ENCODE data around the gene KLHL7. TPM values are rescaled to one million over a fixed set of nuclear protein-coding genes. Genes with fewer than 3 reads are reported as not detected.

Gene KLHL7
- total RNA-seq, 1 donor from 2014 or later: 1.2 TPM

GRCh38 chr7:23133797-23134196 lies 28.2 kb downstream of the KLHL7 start:
- no peak overlapping the region for H3K4me3 ChIP-seq
- no peak for TF ChIP-seq CTCF (IDR thresholded peaks at IDR 0.05)
- no peaks in the 10 kb centered on the region for H3K27me3 ChIP-seq
- DNase-seq (ENCODE audit: low spot score in 2 of 2): no peak
- no peaks in the 10 kb centered on the region for H3K9me3 ChIP-seq
- H3K4me1 ChIP-seq: no peaks in the 10 kb centered on the region
- intact Hi-C loops (cut with DNase I): no loop called here
- H3K36me3 ChIP-seq: peaks cover 0 to 5% of the 10 kb centered on the region in 2 donors
- no peak overlapping the region for H3K27ac ChIP-seq

DNA sequence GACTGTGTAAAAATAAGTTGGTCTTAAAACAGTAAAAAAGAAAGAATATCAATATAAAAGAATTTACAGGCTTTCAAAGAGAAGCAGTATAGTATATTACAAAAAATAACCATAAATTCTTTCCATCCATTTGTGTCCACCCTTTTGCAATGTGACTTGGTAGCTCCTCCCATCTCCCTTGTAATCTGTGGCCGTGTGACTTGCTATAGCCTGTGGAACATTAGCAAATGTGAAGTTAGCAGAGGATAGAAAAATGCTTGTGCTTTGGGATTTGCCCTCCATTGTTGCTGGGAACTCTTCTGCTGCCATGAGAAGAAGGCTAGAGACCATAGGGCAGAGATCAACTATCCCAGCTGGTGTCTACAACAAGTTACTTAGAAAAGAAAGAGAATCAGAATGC lies 30.2 kb downstream of the KLHL7 start:
- no peaks in the 10 kb centered on the region for H3K27me3 ChIP-seq
- H3K9me3 ChIP-seq: no peaks in the 10 kb centered on the region
- intact Hi-C loops (cut with DNase I): no loop called here
- H3K27ac ChIP-seq: no peak overlapping the region
- TF ChIP-seq CTCF (IDR thresholded peaks at IDR 0.05): no peak
- no peak for DNase-seq (ENCODE audit: low spot score in 2 of 2)
- H3K4me3 ChIP-seq: no peak overlapping the region
- no peaks in the 10 kb centered on the region for H3K4me1 ChIP-seq
- H3K36me3 ChIP-seq: peaks cover 2 to 3% of the 10 kb centered on the region in 2 donors

- no peak for TF ChIP-seq CTCF (IDR thresholded peaks at IDR 0.05)
- no peak overlapping the region for H3K27ac ChIP-seq
- no peaks in the 10 kb centered on the region for H3K4me1 ChIP-seq
- H3K36me3 ChIP-seq: peaks cover 6 to 7% of the 10 kb centered on the region in 2 donors
- no peaks in the 10 kb centered on the region for H3K27me3 ChIP-seq
- no peak for DNase-seq (ENCODE audit: low spot score in 2 of 2)
- no peak overlapping the region for H3K4me3 ChIP-seq
- intact Hi-C loops (cut with DNase I): no loop called here
- no peaks in the 10 kb centered on the region for H3K9me3 ChIP-seq
Measured at GRCh38 chr7:23136216-23136615, 30.6 kb downstream of the KLHL7 start.

GRCh38 chr7:23157679-23158078 lies 52.1 kb downstream of the KLHL7 start:
- intact Hi-C loops (cut with DNase I): no loop called here
- no peak for TF ChIP-seq CTCF (IDR thresholded peaks at IDR 0.05)
- Histone ChIP-seq H3K36me3 (peaks cover 0 to 45% of the 10 kb centered on the region in 2 donors), H3K27ac (no peak overlapping the region), H3K4me1 (no peaks in the 10 kb centered on the region), H3K27me3 (no peaks in the 10 kb centered on the region), H3K4me3 (no peak overlapping the region), H3K9me3 (no peaks in the 10 kb centered on the region)
- no peak for DNase-seq (ENCODE audit: low spot score in 2 of 2)

GRCh38 chr7:23158546-23158945 lies 53.0 kb downstream of the KLHL7 start:
- H3K27me3 ChIP-seq: no peaks in the 10 kb centered on the region
- no peak for DNase-seq (ENCODE audit: low spot score in 2 of 2)
- H3K9me3 ChIP-seq: no peaks in the 10 kb centered on the region
- H3K4me3 ChIP-seq: no peak overlapping the region
- H3K36me3 ChIP-seq: peaks cover 0 to 36% of the 10 kb centered on the region in 2 donors
- no peak for TF ChIP-seq CTCF (IDR thresholded peaks at IDR 0.05)
- intact Hi-C loops (cut with DNase I): no loop called here
- no peaks in the 10 kb centered on the region for H3K4me1 ChIP-seq
- no peak overlapping the region for H3K27ac ChIP-seq

GRCh38 chr7:23161482-23161881 lies 55.9 kb downstream of the KLHL7 start:
- no peaks in the 10 kb centered on the region for H3K27me3 ChIP-seq
- peaks cover 0 to 18% of the 10 kb centered on the region in 2 donors for H3K36me3 ChIP-seq
- H3K9me3 ChIP-seq: no peaks in the 10 kb centered on the region
- H3K27ac ChIP-seq: no peak overlapping the region
- intact Hi-C loops (cut with DNase I): no loop called here
- DNase-seq (ENCODE audit: low spot score in 2 of 2): no peak
- no peak for TF ChIP-seq CTCF (IDR thresholded peaks at IDR 0.05)
- H3K4me3 ChIP-seq: no peak overlapping the region
- no peaks in the 10 kb centered on the region for H3K4me1 ChIP-seq

Measured in ascending aorta (tissue), 2 donors.